ENCODE data around the gene TCEANC2.

- TF ChIP-seq POLR2AphosphoS5 (IDR thresholded peaks at IDR 0.05; ENCODE audit: low read depth, low read length) = no peak
- no peak for TF ChIP-seq TAF1 (IDR thresholded peaks at IDR 0.05; ENCODE audit: borderline replicate concordance, insufficient read depth, low read length)
- TF ChIP-seq, protein P1, sequence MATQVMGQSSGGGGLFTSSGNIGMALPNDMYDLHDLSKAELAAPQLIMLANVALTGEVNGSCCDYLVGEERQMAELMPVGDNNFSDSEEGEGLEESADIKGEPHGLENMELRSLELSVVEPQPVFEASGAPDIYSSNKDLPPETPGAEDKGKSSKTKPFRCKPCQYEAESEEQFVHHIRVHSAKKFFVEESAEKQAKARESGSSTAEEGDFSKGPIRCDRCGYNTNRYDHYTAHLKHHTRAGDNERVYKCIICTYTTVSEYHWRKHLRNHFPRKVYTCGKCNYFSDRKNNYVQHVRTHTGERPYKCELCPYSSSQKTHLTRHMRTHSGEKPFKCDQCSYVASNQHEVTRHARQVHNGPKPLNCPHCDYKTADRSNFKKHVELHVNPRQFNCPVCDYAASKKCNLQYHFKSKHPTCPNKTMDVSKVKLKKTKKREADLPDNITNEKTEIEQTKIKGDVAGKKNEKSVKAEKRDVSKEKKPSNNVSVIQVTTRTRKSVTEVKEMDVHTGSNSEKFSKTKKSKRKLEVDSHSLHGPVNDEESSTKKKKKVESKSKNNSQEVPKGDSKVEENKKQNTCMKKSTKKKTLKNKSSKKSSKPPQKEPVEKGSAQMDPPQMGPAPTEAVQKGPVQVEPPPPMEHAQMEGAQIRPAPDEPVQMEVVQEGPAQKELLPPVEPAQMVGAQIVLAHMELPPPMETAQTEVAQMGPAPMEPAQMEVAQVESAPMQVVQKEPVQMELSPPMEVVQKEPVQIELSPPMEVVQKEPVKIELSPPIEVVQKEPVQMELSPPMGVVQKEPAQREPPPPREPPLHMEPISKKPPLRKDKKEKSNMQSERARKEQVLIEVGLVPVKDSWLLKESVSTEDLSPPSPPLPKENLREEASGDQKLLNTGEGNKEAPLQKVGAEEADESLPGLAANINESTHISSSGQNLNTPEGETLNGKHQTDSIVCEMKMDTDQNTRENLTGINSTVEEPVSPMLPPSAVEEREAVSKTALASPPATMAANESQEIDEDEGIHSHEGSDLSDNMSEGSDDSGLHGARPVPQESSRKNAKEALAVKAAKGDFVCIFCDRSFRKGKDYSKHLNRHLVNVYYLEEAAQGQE (IDR thresholded peaks at IDR 0.05; ENCODE audit: insufficient read depth in 1 of 2, low read depth in 2 of 2, low read length in 2 of 2) = no peak
Measured at GRCh38 chr1:54053745-54054437, 483 bp downstream of the TCEANC2 start.
